IPS DF 4.7 (cell line): ENCODE measurements around the gene LHPP.
"Not testable (repeated sequence)": the region's sequence is repeated elsewhere in the genome, so short reads cannot be mapped to it uniquely, and the experiment has no call there.

Experiments
- DNase-seq: peaks from one replicate; pipeline ENCODE4 v3.0.0-alpha.2; 2013; ENCODE audit warnings: low spot score; ENCODE audit errors: extremely low read depth

The LHPP gene

GRCh38 chr10:124569623-124570470 is 108.2 kb downstream of the LHPP start:
- no peak for DNase-seq

- no peak for DNase-seq
Observed at GRCh38 chr10:124570646-124571045, 109.0 kb downstream of the LHPP start.

- DNase-seq: no peak
Observed at GRCh38 chr10:124572751-124573150, 111.1 kb downstream of the LHPP start.

GRCh38 chr10:124573726-124574455 is 112.3 kb downstream of the LHPP start:
- DNase-seq: no peak

- DNase-seq: no peak
Observed at GRCh38 chr10:124574456-124575070, 112.9 kb downstream of the LHPP start.

- DNase-seq: no peak
Observed at GRCh38 chr10:124575107-124576035, 113.7 kb downstream of the LHPP start.

- no peak for DNase-seq
Observed at GRCh38 chr10:124576526-124577420, 115.2 kb downstream of the LHPP start.

GRCh38 chr10:124577651-124578050 is 116.0 kb downstream of the LHPP start:
- DNase-seq: no peak

GRCh38 chr10:124578231-124579010 is 116.8 kb downstream of the LHPP start:
- DNase-seq: no peak

GRCh38 chr10:124579011-124579399 is 117.4 kb downstream of the LHPP start:
- no peak for DNase-seq

- DNase-seq: no peak
Observed at GRCh38 chr10:124586142-124586541, 124.5 kb downstream of the LHPP start.

GRCh38 chr10:124587811-124588211 is 126.2 kb downstream of the LHPP start:
- DNase-seq: no peak

GRCh38 chr10:124588341-124588735 is 126.7 kb downstream of the LHPP start:
- not testable (repeated sequence) for DNase-seq

- no peak for DNase-seq
Observed at GRCh38 chr10:124588736-124589490, 127.3 kb downstream of the LHPP start.

GRCh38 chr10:124589491-124590041 is 127.9 kb downstream of the LHPP start:
- DNase-seq: no peak

GRCh38 chr10:124590216-124591122 is 128.8 kb downstream of the LHPP start:
- DNase-seq: no peak

- no peak for DNase-seq
Observed at GRCh38 chr10:124591123-124591495, 129.5 kb downstream of the LHPP start.
